Subcutaneous adipose tissue (tissue), 4 donors: Measurements from ENCODE around the gene FES. TPM values are rescaled to one million over a fixed set of nuclear protein-coding genes. Genes with fewer than 3 reads are reported as not detected.

Experiments
- CTCF ChIP-seq: fragments of 450-650 bp; IDR thresholded peaks from one replicate; pipeline ENCODE4 v1.5.1; 2016; ENCODE audit warnings: low read depth, mild to moderate bottlenecking, control low read depth, antibody characterized with exemption, moderate library complexity
- total RNA-seq, 4 donors: library from RNA; depleted of rRNA; stranded (reverse); fragments of >200 nt; gene quantifications; one replicate each; pipeline ENCODE4 v1.1.0, GENCODE V29; 2016

FES gene
- total RNA-seq, 4 donors from 2014 or later, result 37.5 to 85.2 (median 75.8) TPM

DNA sequence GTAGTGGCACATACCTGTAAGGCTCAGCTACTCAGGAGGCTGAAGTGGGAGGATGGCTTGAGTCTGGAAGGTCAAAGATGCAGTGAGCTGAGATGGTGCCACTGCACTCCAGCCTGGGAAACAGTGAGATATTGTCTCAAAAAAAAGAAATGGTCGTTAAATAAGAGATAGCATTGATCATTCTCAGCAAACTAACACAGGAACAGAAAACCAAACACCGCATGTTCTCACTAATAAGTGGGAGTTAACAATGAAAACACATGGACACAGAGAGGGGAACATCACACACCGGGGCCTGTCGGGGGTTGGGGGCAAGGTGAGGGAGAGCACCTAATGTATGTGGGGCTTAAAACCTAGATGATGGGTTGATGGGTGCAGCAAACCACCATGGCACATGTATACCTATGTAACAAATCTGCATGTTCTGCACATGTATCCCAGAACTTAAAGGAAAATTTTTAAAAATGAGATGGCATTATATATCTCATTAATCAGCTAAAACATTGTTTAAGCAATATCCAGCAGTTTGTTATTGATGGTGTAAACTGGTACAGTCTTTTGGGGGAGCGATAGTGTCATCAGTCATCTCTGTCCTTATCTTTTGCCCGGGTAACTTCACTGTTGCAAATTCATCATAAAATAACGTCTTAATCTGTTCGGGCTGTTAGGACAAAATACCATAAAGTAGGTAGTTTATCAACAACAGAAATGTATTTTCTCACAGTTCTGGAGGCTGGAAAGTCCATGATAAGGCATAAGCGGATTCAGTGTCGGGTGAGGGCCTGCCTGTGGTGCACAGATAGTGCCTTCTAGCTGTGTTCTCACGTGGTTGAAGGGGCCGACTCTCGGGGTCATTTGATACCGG lies 17.1 kb downstream of the FES start:
- no peak for TF ChIP-seq CTCF

GRCh38 chr15:90902040-90902839 lies 17.9 kb downstream of the FES start:
- TF ChIP-seq CTCF, result no peak

- no peak for TF ChIP-seq CTCF
Measured at GRCh38 chr15:90902840-90903732, 18.8 kb downstream of the FES start, which contains the start of gene MAN2A2. TSS of gene MAN2A2 (plus strand) at chr15:90903302. CDS start at chr15:90904208, 906 bp downstream.

DNA sequence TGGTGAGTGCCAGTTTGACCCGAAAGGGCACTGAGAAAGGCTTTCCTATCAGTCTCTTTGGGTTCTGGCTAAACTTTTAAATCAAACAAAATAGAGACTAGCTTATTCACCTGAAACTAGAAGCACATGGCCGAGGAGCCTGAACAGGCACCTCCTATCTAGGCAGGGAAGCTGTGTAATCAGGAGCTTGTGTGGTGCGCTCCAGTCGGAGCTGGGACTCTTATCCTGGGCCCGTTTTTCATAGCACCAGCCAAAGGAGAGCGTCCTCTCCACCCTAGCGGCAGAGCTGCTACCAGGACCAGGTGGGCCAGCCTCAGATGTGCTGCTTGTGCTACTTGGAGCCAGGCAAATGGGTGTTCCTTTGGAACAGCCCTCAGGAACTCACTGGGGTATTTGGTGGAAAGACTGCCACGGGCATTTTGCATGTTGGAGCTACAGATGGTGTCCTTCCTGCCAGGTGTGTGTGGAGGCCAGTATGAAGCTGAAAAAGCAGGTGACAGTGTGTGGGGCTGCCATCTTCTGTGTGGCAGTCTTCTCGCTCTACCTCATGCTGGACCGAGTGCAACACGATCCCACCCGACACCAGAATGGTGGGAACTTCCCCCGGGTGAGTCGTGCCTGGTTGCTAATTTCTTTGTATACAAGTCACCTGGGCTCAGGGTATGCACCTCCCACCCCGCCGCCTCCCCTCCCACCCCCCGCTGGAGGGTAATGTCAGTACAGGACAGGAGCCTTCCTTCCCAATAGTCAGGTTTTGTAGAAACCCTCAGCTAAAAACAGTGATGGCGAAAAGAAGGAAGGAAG lies 19.6 kb downstream of the FES start:
- no peak for TF ChIP-seq CTCF

GRCh38 chr15:90904746-90905145 lies 20.4 kb downstream of the FES start:
- no peak for TF ChIP-seq CTCF

GRCh38 chr15:90905306-90906180 lies 21.2 kb downstream of the FES start:
- TF ChIP-seq CTCF, result no peak
